LNCaP clone FGC (cell line): ENCODE measurements around the gene GRM8.
A peak's percentile ranks its signal among the peaks of the same experiment; 100 is the strongest.

Source experiments
- DNase-seq: peaks from one replicate; pipeline ENCODE4 v3.0.0-alpha.2; 2011; ENCODE audit warnings: low read depth
- H3K4me3 ChIP-seq: 2 replicates; pipeline ENCODE4 v1.5.1; 2011; ENCODE audit warnings: mild to moderate bottlenecking, low read depth, low read length, control low read depth
- TF ChIP-seq, protein P1 (sequence below): IDR thresholded peaks from 2 replicates; pipeline ENCODE4 v1.5.1; 2012; ENCODE audit warnings: mild to moderate bottlenecking; ENCODE audit not compliant: control insufficient read depth, insufficient read depth; ENCODE audit errors: extremely low read depth

Gene GRM8

DNA sequence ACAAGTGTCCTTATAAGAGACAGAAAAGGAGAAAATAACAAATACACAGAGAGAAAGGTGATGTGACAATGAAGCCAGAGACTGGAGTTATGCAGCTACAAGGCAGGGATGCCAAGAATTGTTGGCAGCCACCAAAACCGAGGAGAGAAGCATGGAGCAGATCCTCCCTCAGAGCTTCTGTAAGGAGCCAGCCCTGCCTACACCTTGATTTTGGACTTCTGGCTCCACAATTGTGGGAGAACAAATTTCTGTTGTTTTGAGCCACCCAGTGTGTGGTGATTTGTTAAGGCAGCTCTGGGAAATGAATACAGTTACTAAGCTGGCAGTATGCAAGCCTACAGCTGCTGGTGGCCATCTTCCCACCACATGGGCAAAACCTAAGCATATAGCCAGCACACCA, 163.6 kb downstream of the GRM8 start:
- H3K4me3 ChIP-seq, result no peak overlapping the region
- TF ChIP-seq, protein P1, sequence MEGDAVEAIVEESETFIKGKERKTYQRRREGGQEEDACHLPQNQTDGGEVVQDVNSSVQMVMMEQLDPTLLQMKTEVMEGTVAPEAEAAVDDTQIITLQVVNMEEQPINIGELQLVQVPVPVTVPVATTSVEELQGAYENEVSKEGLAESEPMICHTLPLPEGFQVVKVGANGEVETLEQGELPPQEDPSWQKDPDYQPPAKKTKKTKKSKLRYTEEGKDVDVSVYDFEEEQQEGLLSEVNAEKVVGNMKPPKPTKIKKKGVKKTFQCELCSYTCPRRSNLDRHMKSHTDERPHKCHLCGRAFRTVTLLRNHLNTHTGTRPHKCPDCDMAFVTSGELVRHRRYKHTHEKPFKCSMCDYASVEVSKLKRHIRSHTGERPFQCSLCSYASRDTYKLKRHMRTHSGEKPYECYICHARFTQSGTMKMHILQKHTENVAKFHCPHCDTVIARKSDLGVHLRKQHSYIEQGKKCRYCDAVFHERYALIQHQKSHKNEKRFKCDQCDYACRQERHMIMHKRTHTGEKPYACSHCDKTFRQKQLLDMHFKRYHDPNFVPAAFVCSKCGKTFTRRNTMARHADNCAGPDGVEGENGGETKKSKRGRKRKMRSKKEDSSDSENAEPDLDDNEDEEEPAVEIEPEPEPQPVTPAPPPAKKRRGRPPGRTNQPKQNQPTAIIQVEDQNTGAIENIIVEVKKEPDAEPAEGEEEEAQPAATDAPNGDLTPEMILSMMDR, result no peak

DNA sequence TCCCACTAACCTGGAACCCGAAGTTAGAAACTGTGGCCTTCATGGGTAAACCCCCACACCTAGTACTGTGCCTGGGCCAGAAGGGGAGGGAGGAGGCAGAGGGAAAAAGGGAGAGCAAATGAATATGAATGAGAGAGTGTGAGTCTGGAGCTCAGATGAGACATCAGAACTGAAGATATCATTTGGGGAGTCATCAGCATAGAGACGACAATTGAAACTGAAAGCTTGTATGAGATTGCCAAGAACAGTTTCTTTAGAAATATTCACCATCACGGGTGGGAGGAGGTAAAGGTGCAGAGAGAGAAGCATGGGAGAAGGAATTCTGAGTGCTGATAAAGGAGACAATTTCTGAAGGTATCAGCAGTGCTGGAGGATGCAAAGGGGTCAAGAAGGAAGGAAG, 171.2 kb downstream of the GRM8 start:
- no peak overlapping the region for H3K4me3 ChIP-seq
- TF ChIP-seq, protein P1, result no peak
- no peak for DNase-seq

More for the DNA sequence above, 163.6 kb downstream of the GRM8 start:
- DNase-seq, result no peak

DNA sequence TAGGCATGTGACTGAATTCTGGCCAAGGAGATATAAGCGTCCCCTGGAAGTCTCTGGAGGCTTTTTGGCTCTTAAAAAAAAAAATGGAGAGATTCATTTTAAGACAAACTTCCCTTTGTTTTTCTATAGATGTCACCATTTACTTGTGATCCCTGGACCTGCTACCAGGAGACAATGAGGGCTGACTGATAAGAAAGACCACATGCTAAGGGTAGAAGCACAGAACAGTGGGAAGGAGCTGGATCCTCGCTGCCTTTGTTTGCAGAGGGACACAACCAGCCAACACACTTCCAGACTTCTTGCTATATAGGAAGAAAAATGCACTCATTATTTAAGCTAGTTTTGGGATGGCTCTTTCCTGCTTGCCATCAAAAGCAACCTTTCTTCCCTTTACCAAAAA, 172.2 kb downstream of the GRM8 start:
- TF ChIP-seq, protein P1, result no peak
- no peak overlapping the region for H3K4me3 ChIP-seq
- DNase-seq, result no peak

DNA sequence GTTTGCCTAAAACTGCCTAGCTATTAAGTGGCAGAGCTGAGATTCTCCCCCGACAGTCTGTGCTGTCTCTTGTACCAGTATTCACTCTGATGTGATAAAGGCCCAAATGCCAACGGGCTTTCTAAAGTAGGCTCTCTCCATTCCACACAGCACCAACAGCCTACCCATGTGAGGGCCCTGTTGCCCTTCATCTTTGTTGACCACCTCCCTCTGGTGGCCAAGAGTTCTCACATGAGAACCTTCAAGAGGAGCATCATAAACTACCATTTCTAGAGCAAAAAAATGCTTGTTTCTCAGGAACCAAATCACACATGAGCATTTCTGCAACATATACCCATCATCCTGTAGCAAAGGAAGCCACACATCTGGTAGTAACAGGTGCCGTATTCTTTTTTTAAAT, 185.8 kb downstream of the GRM8 start:
- no peak overlapping the region for H3K4me3 ChIP-seq
- TF ChIP-seq, protein P1, result peak; percentile 64
- DNase-seq, result no peak

DNA sequence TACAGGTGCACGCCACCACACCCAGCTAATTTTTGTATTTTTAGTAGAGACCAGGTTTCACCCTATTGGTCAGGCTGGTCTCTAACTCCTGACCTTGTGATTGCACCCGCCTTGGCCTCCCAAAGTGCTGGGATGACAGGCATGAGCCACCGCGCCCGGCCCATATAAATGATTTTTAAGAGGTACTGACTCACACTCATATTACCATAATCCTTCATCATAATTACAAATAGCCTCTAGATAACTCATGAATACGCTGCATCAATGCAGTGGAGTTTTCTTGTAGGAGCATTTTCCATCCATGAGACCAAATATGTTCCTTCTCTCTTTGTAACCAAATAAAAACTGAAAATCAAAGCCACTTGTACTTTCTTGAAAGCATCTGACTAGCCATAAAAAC, 193.3 kb downstream of the GRM8 start:
- no peak for DNase-seq
- TF ChIP-seq, protein P1, result no peak
- H3K4me3 ChIP-seq, result no peak overlapping the region

DNA sequence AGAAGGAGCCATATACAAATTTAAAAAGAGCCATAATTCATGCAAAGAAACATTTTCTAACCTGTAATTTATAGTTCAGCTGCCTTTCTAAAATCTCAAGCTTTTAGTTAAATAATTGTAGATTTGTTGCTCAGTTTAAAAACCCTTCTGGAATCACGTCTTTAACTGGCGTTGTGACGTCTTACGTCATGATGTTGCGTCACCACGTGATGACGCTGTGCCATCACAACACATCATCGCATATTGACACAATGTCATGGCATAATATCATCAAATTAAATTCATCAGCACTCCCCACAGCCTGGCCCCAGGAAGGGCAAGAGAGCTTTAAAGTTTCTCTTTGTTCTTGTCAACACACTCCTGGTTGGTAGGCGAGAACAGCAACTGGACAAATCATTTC, 194.8 kb downstream of the GRM8 start:
- TF ChIP-seq, protein P1, result no peak
- H3K4me3 ChIP-seq, result no peak overlapping the region
- no peak for DNase-seq

DNA sequence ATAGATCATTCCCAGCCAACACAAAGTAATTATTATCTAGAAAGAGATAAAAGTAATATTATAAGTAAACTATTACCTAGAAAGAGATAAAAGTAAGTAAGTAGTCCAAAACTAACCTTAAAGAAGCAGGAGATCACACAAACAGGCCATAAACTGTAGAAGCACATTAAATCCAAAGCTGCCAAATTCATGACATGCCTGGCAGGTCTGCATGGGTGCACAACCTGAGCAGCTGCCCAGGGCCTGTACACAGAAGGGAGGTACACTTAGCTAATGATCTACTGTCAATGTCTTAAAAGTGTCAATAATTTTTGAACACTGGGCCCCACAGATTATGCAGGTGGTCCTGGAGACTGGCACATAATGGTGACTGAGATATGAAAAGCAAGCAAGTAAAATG, 196.5 kb downstream of the GRM8 start:
- H3K4me3 ChIP-seq, result no peak overlapping the region
- TF ChIP-seq, protein P1, result no peak
- no peak for DNase-seq
